ENCODE data around the gene SEMA4G.

DNA sequence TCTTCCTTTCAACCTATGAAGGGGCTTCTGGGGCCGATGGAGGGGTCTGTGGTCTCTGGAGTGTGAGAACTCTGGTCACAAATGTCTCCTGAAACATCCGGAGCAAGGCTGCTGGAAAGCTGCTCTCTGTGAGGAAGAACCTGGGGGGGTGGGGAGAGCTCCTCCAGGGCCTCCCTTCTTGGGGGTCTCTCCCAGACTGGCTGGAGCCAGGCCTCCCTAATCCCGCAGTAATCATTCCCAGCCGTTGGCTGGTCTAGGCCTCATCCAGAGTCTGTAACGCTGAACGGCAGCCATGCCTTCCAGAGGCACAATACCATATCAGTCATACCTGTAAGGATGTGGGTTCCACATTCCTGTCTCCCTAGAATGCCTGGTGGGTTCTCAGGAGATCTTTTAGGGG, 25.9 kb downstream of the SEMA4G start:
- TF ChIP-seq EZH2 (IDR thresholded peaks at IDR 0.05; ENCODE audit: low read depth, unreplicated experiment): no peak
- TF ChIP-seq, protein P1, sequence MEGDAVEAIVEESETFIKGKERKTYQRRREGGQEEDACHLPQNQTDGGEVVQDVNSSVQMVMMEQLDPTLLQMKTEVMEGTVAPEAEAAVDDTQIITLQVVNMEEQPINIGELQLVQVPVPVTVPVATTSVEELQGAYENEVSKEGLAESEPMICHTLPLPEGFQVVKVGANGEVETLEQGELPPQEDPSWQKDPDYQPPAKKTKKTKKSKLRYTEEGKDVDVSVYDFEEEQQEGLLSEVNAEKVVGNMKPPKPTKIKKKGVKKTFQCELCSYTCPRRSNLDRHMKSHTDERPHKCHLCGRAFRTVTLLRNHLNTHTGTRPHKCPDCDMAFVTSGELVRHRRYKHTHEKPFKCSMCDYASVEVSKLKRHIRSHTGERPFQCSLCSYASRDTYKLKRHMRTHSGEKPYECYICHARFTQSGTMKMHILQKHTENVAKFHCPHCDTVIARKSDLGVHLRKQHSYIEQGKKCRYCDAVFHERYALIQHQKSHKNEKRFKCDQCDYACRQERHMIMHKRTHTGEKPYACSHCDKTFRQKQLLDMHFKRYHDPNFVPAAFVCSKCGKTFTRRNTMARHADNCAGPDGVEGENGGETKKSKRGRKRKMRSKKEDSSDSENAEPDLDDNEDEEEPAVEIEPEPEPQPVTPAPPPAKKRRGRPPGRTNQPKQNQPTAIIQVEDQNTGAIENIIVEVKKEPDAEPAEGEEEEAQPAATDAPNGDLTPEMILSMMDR (conservative IDR thresholded peaks at IDR 0.05; ENCODE audit: low read depth in 2 of 2): no peak
- TF ChIP-seq, protein P2, sequence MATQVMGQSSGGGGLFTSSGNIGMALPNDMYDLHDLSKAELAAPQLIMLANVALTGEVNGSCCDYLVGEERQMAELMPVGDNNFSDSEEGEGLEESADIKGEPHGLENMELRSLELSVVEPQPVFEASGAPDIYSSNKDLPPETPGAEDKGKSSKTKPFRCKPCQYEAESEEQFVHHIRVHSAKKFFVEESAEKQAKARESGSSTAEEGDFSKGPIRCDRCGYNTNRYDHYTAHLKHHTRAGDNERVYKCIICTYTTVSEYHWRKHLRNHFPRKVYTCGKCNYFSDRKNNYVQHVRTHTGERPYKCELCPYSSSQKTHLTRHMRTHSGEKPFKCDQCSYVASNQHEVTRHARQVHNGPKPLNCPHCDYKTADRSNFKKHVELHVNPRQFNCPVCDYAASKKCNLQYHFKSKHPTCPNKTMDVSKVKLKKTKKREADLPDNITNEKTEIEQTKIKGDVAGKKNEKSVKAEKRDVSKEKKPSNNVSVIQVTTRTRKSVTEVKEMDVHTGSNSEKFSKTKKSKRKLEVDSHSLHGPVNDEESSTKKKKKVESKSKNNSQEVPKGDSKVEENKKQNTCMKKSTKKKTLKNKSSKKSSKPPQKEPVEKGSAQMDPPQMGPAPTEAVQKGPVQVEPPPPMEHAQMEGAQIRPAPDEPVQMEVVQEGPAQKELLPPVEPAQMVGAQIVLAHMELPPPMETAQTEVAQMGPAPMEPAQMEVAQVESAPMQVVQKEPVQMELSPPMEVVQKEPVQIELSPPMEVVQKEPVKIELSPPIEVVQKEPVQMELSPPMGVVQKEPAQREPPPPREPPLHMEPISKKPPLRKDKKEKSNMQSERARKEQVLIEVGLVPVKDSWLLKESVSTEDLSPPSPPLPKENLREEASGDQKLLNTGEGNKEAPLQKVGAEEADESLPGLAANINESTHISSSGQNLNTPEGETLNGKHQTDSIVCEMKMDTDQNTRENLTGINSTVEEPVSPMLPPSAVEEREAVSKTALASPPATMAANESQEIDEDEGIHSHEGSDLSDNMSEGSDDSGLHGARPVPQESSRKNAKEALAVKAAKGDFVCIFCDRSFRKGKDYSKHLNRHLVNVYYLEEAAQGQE (IDR thresholded peaks at IDR 0.05; ENCODE audit: unreplicated experiment): no peak
- no peak for TF ChIP-seq EZH2phosphoT487 (IDR thresholded peaks at IDR 0.05; ENCODE audit: unreplicated experiment)
- no peak for TF ChIP-seq JUNB (IDR thresholded peaks at IDR 0.05; ENCODE audit: unreplicated experiment)
- TF ChIP-seq POLR2AphosphoS5 (IDR thresholded peaks at IDR 0.05; ENCODE audit: low read depth): no peak
